AG04449 (cell line): ENCODE measurements around the gene ATF6B.

ENCODE experiments used
- CTCF ChIA-PET: fragments of 350-600 bp; formaldehyde crosslinking; extraction: SDS; loops from one replicate; lab custom pipeline; 2021; ENCODE audit warnings: antibody characterized with exemption; lab: Yijun Ruan, JAX
- POLR2A ChIA-PET: fragments of 400-600, 350-600 bp; formaldehyde crosslinking; extraction: SDS; loops from one replicate; lab custom pipeline; 2020; ENCODE audit warnings: antibody characterized with exemption, inconsistent platforms; lab: Yijun Ruan, JAX
- DNase-seq: peaks from one replicate; pipeline ENCODE4 v3.0.0-alpha.2; 2010; ENCODE audit warnings: low read depth, low spot score
- H3K4me3 ChIP-seq: 2 replicates; pipeline ENCODE4 v1.5.1; 2011; ENCODE audit warnings: low read depth, mild to moderate bottlenecking, control low read depth, low read length
- TF ChIP-seq, protein P1 (sequence below): IDR thresholded peaks from one replicate; pipeline ENCODE4 v1.5.1; 2011; ENCODE audit warnings: mild to moderate bottlenecking, moderate library complexity, low read length, control low read depth, inconsistent platforms; ENCODE audit not compliant: insufficient read depth; ENCODE audit errors: missing control alignments

Gene ATF6B

DNA sequence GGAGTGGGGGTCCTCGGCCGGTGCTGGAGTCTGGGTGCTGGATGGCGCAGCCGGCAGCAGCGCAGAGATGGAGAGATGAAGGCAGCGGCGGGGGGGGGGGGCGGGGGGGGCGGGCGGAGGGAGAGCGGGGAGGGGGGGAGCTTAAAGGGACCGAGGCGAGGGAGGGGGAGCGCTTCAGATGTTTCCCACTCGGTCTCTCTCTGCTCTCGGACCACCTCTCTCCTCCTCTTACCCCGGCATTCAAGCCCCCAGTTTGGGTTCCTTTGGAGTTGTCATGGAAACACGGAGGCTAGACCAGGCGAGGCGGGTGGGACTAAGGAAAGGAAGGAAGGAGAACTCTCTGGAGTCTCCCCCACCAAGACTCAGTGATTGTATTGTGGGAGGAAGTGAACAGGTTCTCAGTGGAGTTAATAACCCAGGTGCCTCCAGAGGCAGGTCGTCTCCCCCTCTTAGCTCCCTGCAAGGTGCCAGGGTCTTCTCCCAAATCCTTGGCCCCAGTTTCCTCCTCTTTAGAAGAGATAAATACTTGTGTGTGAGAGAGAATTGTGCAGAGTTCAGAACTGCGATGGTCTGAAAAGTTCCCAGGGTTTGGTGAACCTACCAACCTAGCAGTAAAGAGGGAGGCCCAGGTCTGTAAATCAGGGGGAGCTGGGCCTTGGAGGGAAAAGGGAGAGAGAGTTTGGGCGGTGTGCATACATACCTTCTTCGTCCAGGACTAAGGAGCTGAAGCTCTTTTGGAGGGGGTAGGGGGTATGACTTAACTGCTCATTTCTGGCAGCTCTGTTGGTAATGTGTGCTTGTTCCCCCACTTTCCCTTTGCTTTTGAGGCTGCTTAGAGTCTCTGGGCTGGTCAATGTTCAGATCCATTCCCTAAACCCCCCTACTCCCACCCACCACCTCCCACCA lies 24.1 kb upstream of the ATF6B start, which contains the start of gene PRRT1:
Gene PRRT1 (minus strand): TSS at position 77 of the 906 bp plus-strand sequence. CDS start 112 bp downstream, outside the sequence.
- CTCF ChIA-PET: interaction anchor here (0.6 to 2.9 kb wide), 9 partner anchors 8 to 44 kb away, joined by 3 to 27 read pairs (median 4); partner anchors contain the start of genes ATF6B and FKBPL
- TF ChIP-seq, protein P1, sequence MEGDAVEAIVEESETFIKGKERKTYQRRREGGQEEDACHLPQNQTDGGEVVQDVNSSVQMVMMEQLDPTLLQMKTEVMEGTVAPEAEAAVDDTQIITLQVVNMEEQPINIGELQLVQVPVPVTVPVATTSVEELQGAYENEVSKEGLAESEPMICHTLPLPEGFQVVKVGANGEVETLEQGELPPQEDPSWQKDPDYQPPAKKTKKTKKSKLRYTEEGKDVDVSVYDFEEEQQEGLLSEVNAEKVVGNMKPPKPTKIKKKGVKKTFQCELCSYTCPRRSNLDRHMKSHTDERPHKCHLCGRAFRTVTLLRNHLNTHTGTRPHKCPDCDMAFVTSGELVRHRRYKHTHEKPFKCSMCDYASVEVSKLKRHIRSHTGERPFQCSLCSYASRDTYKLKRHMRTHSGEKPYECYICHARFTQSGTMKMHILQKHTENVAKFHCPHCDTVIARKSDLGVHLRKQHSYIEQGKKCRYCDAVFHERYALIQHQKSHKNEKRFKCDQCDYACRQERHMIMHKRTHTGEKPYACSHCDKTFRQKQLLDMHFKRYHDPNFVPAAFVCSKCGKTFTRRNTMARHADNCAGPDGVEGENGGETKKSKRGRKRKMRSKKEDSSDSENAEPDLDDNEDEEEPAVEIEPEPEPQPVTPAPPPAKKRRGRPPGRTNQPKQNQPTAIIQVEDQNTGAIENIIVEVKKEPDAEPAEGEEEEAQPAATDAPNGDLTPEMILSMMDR: no peak
- DNase-seq: no peak
- H3K4me3 ChIP-seq: peak within 1 kb of the TSS; percentile 90
- POLR2A ChIA-PET: interaction anchor here (0.6 to 1.0 kb wide), 3 partner anchors 12 to 24 kb away, joined by 3 to 4 read pairs (median 3); partner anchors contain the start of genes ATF6B and FKBPL

DNA sequence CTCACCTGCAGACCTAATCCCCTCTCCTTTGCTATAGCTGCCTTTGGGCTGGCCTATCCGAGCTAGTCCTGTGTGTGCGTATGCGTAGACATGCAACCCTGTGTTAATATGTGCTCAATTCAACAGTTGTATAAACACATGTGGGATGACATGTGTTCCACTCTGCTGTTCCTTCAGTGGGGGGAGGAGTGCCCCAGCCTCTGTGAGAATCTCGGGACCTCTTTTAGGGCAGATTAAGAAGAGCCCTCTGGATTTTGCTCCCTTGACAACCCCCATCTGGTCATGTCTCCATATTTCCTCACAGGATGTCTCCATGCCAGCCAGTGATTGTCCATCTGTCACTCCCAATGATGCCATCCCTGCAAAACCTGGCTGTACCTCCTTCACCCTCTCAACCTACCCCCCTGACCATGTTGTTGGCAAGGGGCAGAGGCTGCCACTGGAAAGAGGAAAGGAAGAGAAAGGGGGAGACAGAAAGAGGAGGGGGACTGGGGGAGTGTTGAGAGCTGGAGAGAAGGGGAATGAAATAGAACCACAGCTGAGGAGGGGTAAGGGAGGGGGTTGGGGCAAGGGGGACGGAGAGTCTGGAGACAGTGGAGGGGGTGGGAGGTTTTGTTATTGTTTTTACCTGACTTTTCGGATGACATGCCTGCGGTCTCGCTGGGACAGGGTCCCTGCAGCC lies 23.3 kb upstream of the ATF6B start:
- POLR2A ChIA-PET: interaction anchor here (0.7 to 1.0 kb wide), 3 partner anchors 21 to 1124 kb away, joined by 3 to 4 read pairs (median 3); partner anchors contain the start of genes ATF6B and FKBPL

DNA sequence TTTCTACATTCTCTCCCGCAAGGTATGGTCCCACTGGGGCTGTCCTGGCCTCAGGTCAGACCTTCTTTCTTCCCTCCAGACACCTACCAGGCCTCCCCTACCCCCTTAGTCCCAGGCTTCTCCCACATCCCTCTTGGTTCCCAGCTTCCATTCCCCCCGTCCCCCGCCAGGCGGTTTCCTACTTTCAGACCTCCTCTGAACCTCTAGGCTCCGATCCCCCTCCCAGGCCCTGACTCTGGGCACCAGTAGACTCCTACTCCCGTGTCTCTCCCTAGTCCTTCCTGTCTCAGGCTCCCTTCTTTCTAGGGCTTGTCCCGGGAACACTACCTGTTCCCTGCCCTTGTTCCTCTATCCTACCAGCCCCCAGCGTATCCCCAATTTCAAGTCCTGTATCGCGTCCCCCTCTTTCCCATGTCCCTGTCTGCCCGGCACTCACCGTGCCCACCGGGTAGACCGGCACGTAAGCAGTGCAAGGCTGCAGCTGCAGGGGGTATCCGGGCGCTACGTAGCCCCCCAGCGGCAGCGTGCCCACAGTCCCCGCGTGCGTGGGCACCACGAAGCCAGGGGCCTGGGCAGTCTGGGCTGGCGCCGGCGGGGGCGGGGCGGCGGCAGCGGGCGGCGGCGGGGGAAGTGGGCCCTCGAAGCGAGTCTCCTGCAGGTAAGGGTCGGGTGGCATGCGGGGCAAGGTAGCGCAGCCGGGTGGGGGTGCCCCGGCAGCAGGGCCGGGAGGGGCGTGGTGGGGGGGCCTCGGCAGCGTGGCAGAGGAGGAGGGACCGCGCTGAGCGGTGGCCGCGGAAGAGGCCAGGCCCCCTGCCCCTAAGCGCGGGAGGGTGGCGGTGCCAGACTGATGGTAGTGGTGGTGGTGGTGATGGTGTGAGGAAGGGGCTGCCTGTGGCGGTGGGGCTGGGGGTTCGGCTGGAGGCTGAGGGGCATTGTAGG lies 22.2 kb upstream of the ATF6B start:
- peak overlapping the region; percentile 20; the same call in 1 of the 2 replicates for H3K4me3 ChIP-seq
- DNase-seq: no peak

More for the DNA sequence above, 23.3 kb upstream of the ATF6B start:
- DNase-seq: no peak
- peak overlapping the region; percentile 90 for H3K4me3 ChIP-seq
- CTCF ChIA-PET: interaction anchor here (0.6 to 2.9 kb wide), 5 partner anchors 18 to 37 kb away, joined by 3 to 27 read pairs (median 4); partner anchors contain the start of genes ATF6B and FKBPL
- TF ChIP-seq, protein P1: no peak

DNA sequence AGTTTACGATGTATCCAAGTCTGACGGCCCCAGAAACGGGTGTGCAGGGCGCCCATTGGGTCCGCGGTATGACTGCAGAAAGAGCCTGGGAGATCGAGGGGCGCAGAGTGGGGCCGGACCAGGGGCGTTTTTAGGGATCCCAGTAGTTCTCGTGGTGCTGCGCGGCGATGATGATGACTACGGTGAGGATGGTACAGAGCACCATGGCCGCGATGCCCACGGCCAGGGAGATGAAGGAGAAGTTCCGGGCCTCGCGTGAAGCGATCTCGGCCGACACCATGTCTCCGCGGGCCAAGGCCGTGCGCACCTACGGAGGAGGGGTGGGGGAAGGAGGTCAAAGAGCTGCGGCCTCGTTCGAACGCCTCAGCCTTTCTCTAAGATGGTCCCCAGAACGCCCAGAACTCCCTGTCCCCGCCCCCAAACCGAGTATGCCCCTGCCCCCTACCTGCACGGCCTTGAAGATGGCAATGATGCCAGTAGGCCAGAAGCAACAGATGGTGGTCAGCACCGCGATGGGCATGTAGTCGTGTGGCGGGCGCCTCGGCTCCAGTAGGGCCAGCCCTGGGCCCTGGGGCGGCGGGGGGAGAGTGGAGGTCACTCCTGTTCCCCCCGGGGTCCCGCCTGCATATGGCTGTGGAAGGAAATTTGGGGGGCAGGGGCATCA lies 21.2 kb upstream of the ATF6B start:
- no peak for DNase-seq
- TF ChIP-seq, protein P1: no peak
- POLR2A ChIA-PET: no interaction called here
- CTCF ChIA-PET: no interaction called here
- H3K4me3 ChIP-seq: no peak overlapping the region

More for the DNA sequence above, 22.2 kb upstream of the ATF6B start:
- ChIA-PET CTCF (no interaction called here), POLR2A (interaction anchor here (0.9 kb wide), 1 partner anchor 1125 kb away, joined by 3 read pairs; no protein-coding TSS in a partner anchor)
- TF ChIP-seq, protein P1: no peak
